HepG2 (cell line): Measurements from ENCODE around the gene MYO7A. TPM values are rescaled to one million over a fixed set of nuclear protein-coding genes. Genes with fewer than 3 reads are reported as not detected.

Source experiments
- ATAC-seq: fragments of 200-7000 bp; cut with Tn5 transposase; 3 replicates; pipeline ENCODE4 v1.9.1; 2020; ENCODE audit warnings: mild to moderate bottlenecking, moderate library complexity
- BruUV-seq: library from RNA; stranded (reverse); fragments of 400-500 nt; replicated peaks from 2 replicates; lab custom pipeline; 2021; lab: Mats Ljungman, UMichigan
- CTCF ChIA-PET: fragments of 300-600 bp; formaldehyde crosslinking; extraction: SDS; loops from one replicate; lab custom pipeline; 2021; ENCODE audit warnings: low total read pairs, inconsistent platforms, low intra/inter-chr PET ratio; lab: Yijun Ruan, JAX
- POLR2A ChIA-PET: fragments of 350-600 bp; sonication (Branson Sonifier 250); formaldehyde crosslinking; loops from one replicate; lab custom pipeline; 2020; ENCODE audit warnings: antibody characterized with exemption, inconsistent platforms; lab: Yijun Ruan, JAX
- DNase-seq: peaks from one replicate; pipeline ENCODE4 v3.0.0-alpha.2; 2015; ENCODE audit warnings: low spot score
- FAIRE-seq: peaks from 3 replicates; lab custom pipeline; 2011; peaks lifted over from hg19 to GRCh38; lab: Jason Lieb, UNC
- H2AFZ ChIP-seq: one replicate; pipeline ENCODE4 v1.6.1; 2011; ENCODE audit warnings: low read length, inconsistent platforms
- H3K27ac ChIP-seq: fragments of 300-600 bp; 3 replicates; pipeline ENCODE4 v1.8.0; 2011; ENCODE audit warnings: mixed run types, mild to moderate bottlenecking, mixed read lengths, low read length, inconsistent platforms; ENCODE audit not compliant: insufficient read depth; ENCODE audit errors: extremely low read length
- H3K27me3 ChIP-seq, 2 experiments: fragments of 200-600 bp in 1 of 2; 2 replicates in 1 of 2; 3 replicates in 1 of 2; pipeline versions ENCODE4 v1.6.0 to v1.8.0; 2011; ENCODE audit warnings: low read length in 2 of 2, mild to moderate bottlenecking in 2 of 2, moderate library complexity in 2 of 2, inconsistent platforms in 1 of 2; ENCODE audit not compliant: insufficient read depth in 2 of 2, control insufficient read depth in 1 of 2
- H3K36me3 ChIP-seq, 2 experiments: fragments of 200-600 bp in 1 of 2; replicated peaks in 1 of 2; 2 replicates in 1 of 2; 3 replicates in 1 of 2; pipeline versions ENCODE4 v1.5.1 to v1.8.0; 2011; ENCODE audit warnings: low read length in 2 of 2, inconsistent platforms in 1 of 2; ENCODE audit not compliant: insufficient read depth in 2 of 2, control insufficient read depth in 1 of 2
- H3K4me1 ChIP-seq: 2 replicates; pipeline ENCODE4 v1.5.1; 2012; ENCODE audit warnings: low read length, inconsistent platforms; ENCODE audit not compliant: insufficient read depth
- H3K4me2 ChIP-seq: 2 replicates; pipeline ENCODE4 v1.6.0; 2011; ENCODE audit warnings: low read depth, low read length, inconsistent platforms
- H3K4me3 ChIP-seq, 3 experiments: fragments of 200-600 bp in 1 of 3; sonication (generic), shearing (Covaris generic) in 1 of 3; replicated peaks in 1 of 3; 2 replicates each; pipeline ENCODE4 v1.5.1; 2011 to 2016; ENCODE audit warnings: low read length in 3 of 3, inconsistent platforms in 2 of 3, low read depth in 2 of 3, mild to moderate bottlenecking in 2 of 3, control low read depth in 1 of 3, mixed read lengths in 1 of 3; ENCODE audit not compliant: insufficient read depth in 1 of 3
- H3K79me2 ChIP-seq: one replicate; pipeline ENCODE4 v1.6.1; 2011; ENCODE audit warnings: low read length, inconsistent platforms; ENCODE audit not compliant: insufficient read depth
- H3K9ac ChIP-seq: 2 replicates; pipeline ENCODE4 v1.6.0; 2011; ENCODE audit warnings: mild to moderate bottlenecking, low read depth, low read length, inconsistent platforms; ENCODE audit not compliant: insufficient read depth
- H3K9me3 ChIP-seq: 2 replicates; pipeline ENCODE4 v1.5.1; 2012; ENCODE audit warnings: mild to moderate bottlenecking, low read length
- H4K20me1 ChIP-seq: 2 replicates; pipeline ENCODE4 v1.6.0; 2011; ENCODE audit warnings: inconsistent platforms, mild to moderate bottlenecking, low read length, moderate library complexity; ENCODE audit not compliant: insufficient read depth
- E2F2 ChIP-seq: sonication (generic); formaldehyde crosslinking; IDR thresholded peaks from 2 replicates; pipeline ENCODE4 v1.4.0; 2020; ENCODE audit warnings: missing genetic modification reagents, borderline replicate concordance
- ELF4 ChIP-seq: sonication (generic); formaldehyde crosslinking; IDR thresholded peaks from 2 replicates; pipeline ENCODE4 v1.5.0; 2020; ENCODE audit warnings: missing genetic modification reagents, mild to moderate bottlenecking, moderate library complexity, borderline replicate concordance
- NFIC ChIP-seq: IDR thresholded peaks from 2 replicates; pipeline ENCODE4 v1.6.1; 2012; ENCODE audit warnings: mild to moderate bottlenecking, low read length, inconsistent platforms
- SMAD3 ChIP-seq: sonication (generic); formaldehyde crosslinking; IDR thresholded peaks from 2 replicates; pipeline ENCODE4 v1.4.0; 2020; ENCODE audit warnings: missing genetic modification reagents
- ZMYM3 ChIP-seq: sonication (generic); formaldehyde crosslinking; IDR thresholded peaks from 2 replicates; pipeline ENCODE4 v1.5.1; 2020; ENCODE audit warnings: mild to moderate bottlenecking, missing genetic modification reagents
- ZNF768 ChIP-seq: sonication (generic); formaldehyde crosslinking; IDR thresholded peaks from 2 replicates; pipeline ENCODE4 v1.4.0; 2020; ENCODE audit warnings: missing genetic modification reagents
- ZNF782 ChIP-seq: sonication (generic); formaldehyde crosslinking; IDR thresholded peaks from 2 replicates; pipeline ENCODE4 v1.4.0; 2020; ENCODE audit warnings: missing genetic modification reagents, mild to moderate bottlenecking, borderline replicate concordance
- WGBS: methylation state at CpG from one replicate; pipeline ENCODE4 v1.1.6; 2017; ENCODE audit warnings: low lambda C conversion rate; 5-methylcytosine and 5-hydroxymethylcytosine counted together
- in situ Hi-C: cut with HindIII; loops from 2 replicates; pipeline ENCODE4 v1.10.0; 2017; ENCODE audit warnings: low pct_unique_long_range_greater_than_20kb; ENCODE audit not compliant: extremely low pct_ligation_motif_present
- intact Hi-C: fragments of 100-400 bp; cut with micrococcal nuclease; formaldehyde crosslinking; loops from one replicate; pipeline ENCODE4 v1.10.0; 2022; ENCODE audit not compliant: unreplicated experiment
- polyA plus RNA-seq, 8 experiments: library from polyadenylated mRNA; depleted of rRNA in 3 of 8; stranded (reverse) in 7 of 8; unstranded in 1 of 8; fragments of >200 nt; fragmentation: Illumina TruSeq in 4 of 8; extraction: Trizol in 4 of 8; gene quantifications; 2 replicates each; pipeline versions ENCODE4 v1.2.1 to v1.2.3, GENCODE V29; 2011 to 2016; ENCODE audit warnings: low read depth in 4 of 8, missing spikeins in 1 of 8, mixed read lengths in 1 of 8; ENCODE audit not compliant: insufficient read depth in 1 of 8
- total RNA-seq, 5 experiments: library from RNA; depleted of rRNA; stranded (reverse); fragments of >200 nt; fragmentation: Illumina TruSeq; extraction: Trizol; gene quantifications; 2 replicates each; pipeline ENCODE4 v1.2.3, GENCODE V29; 2016; ENCODE audit warnings: low read depth in 1 of 5

Gene MYO7A
- total and polyA plus RNA-seq, 2 of the 13 experiments (the other 11 are each of a cell fraction or from before 2014, with no cell fraction given): 7.5 to 10.0 TPM

GRCh38 chr11:77207019-77207485, 79.0 kb downstream of the MYO7A start (continued):
- TF ChIP-seq E2F2 (CRISPR knock-in tag): no peak
- TF ChIP-seq SMAD3: no peak
- TF ChIP-seq ZNF782: no peak

- Histone ChIP-seq H3K27me3 (no peaks in the 10 kb centered on the region), H3K4me2 (no peak overlapping the region), H3K4me3 (no peak overlapping the region), H2AFZ (no peak overlapping the region), H3K36me3 (no peaks in the 10 kb centered on the region), H3K79me2 (no peaks in the 10 kb centered on the region), H4K20me1 (no peaks in the 10 kb centered on the region), H3K9me3 (no peaks in the 10 kb centered on the region), H3K27ac (no peak overlapping the region), H3K9ac (no peak overlapping the region), H3K4me1 (0 out of 2 replicates have a peak, but pooled peaks cover 6% of the 10 kb centered on the region)
- CTCF ChIA-PET: no interaction called here
- TF ChIP-seq ZMYM3 (peak; percentile 16; the same call in 1 of the 2 replicates), ZNF768 (CRISPR knock-in tag) (peak; percentile 94), NFIC (no peak), ELF4 (CRISPR knock-in tag) (no peak)
- WGBS: 86% methylated on average over 6 of the region's 10 CpGs
- POLR2A ChIA-PET: no interaction called here
- no peak for FAIRE-seq
- no peak for DNase-seq
- intact Hi-C loops (no loop called here), in situ Hi-C loops (no loop called here)
- BruUV-seq: no TSS peak
- ATAC-seq: no peak
These were observed 79.7 kb downstream of the MYO7A start for GRCh38 chr11:77207618-77208313.
